ENCODE data around the gene PCSK4. TPM values are rescaled to one million over a fixed set of nuclear protein-coding genes. Genes with fewer than 3 reads are reported as not detected.
"Not testable (repeated sequence)": the region's sequence is repeated elsewhere in the genome, so short reads cannot be mapped to it uniquely, and the experiment has no call there.

The PCSK4 gene
- total RNA-seq, 1 donor from 2014 or later, result 5.4 TPM

GRCh38 chr19:1532003-1532402, 41.9 kb upstream of the PCSK4 start:
- H3K9me3 ChIP-seq, result no peaks in the 10 kb centered on the region
- no peaks in the 10 kb centered on the region for H3K36me3 ChIP-seq
- no peak overlapping the region for H3K4me3 ChIP-seq
- no peak overlapping the region for H3K27ac ChIP-seq
- TF ChIP-seq, protein P1, sequence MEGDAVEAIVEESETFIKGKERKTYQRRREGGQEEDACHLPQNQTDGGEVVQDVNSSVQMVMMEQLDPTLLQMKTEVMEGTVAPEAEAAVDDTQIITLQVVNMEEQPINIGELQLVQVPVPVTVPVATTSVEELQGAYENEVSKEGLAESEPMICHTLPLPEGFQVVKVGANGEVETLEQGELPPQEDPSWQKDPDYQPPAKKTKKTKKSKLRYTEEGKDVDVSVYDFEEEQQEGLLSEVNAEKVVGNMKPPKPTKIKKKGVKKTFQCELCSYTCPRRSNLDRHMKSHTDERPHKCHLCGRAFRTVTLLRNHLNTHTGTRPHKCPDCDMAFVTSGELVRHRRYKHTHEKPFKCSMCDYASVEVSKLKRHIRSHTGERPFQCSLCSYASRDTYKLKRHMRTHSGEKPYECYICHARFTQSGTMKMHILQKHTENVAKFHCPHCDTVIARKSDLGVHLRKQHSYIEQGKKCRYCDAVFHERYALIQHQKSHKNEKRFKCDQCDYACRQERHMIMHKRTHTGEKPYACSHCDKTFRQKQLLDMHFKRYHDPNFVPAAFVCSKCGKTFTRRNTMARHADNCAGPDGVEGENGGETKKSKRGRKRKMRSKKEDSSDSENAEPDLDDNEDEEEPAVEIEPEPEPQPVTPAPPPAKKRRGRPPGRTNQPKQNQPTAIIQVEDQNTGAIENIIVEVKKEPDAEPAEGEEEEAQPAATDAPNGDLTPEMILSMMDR (IDR thresholded peaks at IDR 0.05), result no peak
- TF ChIP-seq POLR2AphosphoS5 (IDR thresholded peaks at IDR 0.05; ENCODE audit: insufficient read depth in 1 of 2, low read depth in 1 of 2), result no peak
- no peak for TF ChIP-seq POLR2A (IDR thresholded peaks at IDR 0.05)
- no peaks in the 10 kb centered on the region for H3K27me3 ChIP-seq
- no peaks in the 10 kb centered on the region for H3K4me1 ChIP-seq
- intact Hi-C loops (cut with DNase I), result no loop called here
- DNase-seq (ENCODE audit: extremely low spot score in 2 of 2), result no peak

DNA sequence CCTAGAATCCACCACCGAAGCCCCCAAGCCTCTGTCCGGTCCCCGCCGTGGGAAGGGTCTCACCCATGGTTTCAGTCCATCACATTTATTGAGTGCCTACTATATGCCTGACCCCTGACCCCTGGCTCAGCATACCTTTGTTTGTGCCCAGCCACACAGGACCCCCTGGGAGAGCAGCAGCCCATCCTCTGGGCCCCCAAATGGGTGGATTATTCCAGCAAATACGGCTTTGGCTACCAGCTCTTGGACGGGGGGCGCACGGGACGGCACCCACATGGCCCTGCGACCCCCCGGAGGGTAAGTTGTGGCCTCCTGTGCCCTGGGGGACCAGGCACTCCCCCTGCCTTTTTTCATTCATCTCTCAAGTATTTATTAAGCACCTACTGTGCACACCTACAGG, 41.4 kb upstream of the PCSK4 start:
- intact Hi-C loops (cut with DNase I), result no loop called here
- no peaks in the 10 kb centered on the region for H3K4me1 ChIP-seq

GRCh38 chr19:1530856-1531255, 40.7 kb upstream of the PCSK4 start:
- H3K9me3 ChIP-seq; intact Hi-C loops (cut with DNase I); H3K27me3 ChIP-seq: not testable (repeated sequence)

More for the DNA sequence above, 41.4 kb upstream of the PCSK4 start:
- Histone ChIP-seq H3K27me3 (no peaks in the 10 kb centered on the region), H3K9me3 (no peaks in the 10 kb centered on the region), H3K27ac (no peak overlapping the region), H3K36me3 (no peaks in the 10 kb centered on the region), H3K4me3 (no peak overlapping the region)
- no peak for TF ChIP-seq POLR2A (IDR thresholded peaks at IDR 0.05)
- TF ChIP-seq, protein P1 (IDR thresholded peaks at IDR 0.05), result no peak
- TF ChIP-seq POLR2AphosphoS5 (IDR thresholded peaks at IDR 0.05; ENCODE audit: insufficient read depth in 1 of 2, low read depth in 1 of 2), result no peak
- DNase-seq (ENCODE audit: extremely low spot score in 2 of 2), result no peak

DNA sequence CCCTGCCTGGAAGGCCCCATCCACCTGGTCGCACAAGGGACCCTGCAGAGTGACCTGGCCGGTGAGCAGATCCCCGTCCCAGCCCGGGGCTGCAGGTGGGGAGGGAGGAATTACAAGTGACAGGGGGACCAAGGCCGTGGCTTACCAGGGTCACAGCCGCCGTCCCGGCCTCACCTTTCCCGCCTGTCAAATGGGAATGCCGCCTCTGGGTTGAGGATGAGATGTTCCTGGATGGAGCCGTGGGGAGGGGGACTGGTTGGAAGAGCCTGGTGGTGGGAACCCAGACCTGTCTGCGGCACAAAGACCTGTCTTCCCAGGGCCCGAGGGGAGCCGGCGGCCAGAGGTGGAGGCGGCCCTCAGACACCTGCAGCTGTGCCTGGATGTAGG, 39.3 kb upstream of the PCSK4 start:
- Histone ChIP-seq H3K4me1 (peaks cover 9% of the 10 kb centered on the region), H3K4me3 (no peak overlapping the region), H3K27ac (no peak overlapping the region), H3K36me3 (no peaks in the 10 kb centered on the region), H3K9me3 (no peaks in the 10 kb centered on the region), H3K27me3 (no peaks in the 10 kb centered on the region)
- no peak for TF ChIP-seq POLR2AphosphoS5 (IDR thresholded peaks at IDR 0.05; ENCODE audit: insufficient read depth in 1 of 2, low read depth in 1 of 2)
- no peak for TF ChIP-seq POLR2A (IDR thresholded peaks at IDR 0.05)
- TF ChIP-seq, protein P1 (IDR thresholded peaks at IDR 0.05), result no peak
- no peak for DNase-seq (ENCODE audit: extremely low spot score in 2 of 2)
- intact Hi-C loops (cut with DNase I), result no loop called here

More at GRCh38 chr19:1530856-1531255, 40.7 kb upstream of the PCSK4 start:
- DNase-seq (ENCODE audit: extremely low spot score in 2 of 2); H3K4me1 ChIP-seq; H3K27ac ChIP-seq; H3K4me3 ChIP-seq; H3K36me3 ChIP-seq: not testable (repeated sequence)

GRCh38 chr19:1528596-1529429, 38.7 kb upstream of the PCSK4 start:
- no peak for TF ChIP-seq POLR2AphosphoS5 (IDR thresholded peaks at IDR 0.05; ENCODE audit: insufficient read depth in 1 of 2, low read depth in 1 of 2)
- TF ChIP-seq POLR2A (IDR thresholded peaks at IDR 0.05), result no peak
- TF ChIP-seq, protein P1 (IDR thresholded peaks at IDR 0.05), result no peak
- DNase-seq (ENCODE audit: extremely low spot score in 2 of 2), result no peak
- Histone ChIP-seq H3K36me3 (no peaks in the 10 kb centered on the region), H3K27me3 (no peaks in the 10 kb centered on the region), H3K27ac (no peak overlapping the region), H3K4me1 (peaks cover 11% of the 10 kb centered on the region), H3K4me3 (no peak overlapping the region), H3K9me3 (no peaks in the 10 kb centered on the region)
- intact Hi-C loops (cut with DNase I), result no loop called here

Data from vagina (tissue), 2 donors.